Effector memory CD4-positive, alpha-beta T cell (primary cell): Measurements from ENCODE around the gene IL36RN.
"Not testable (repeated sequence)": the region's sequence is repeated elsewhere in the genome, so short reads cannot be mapped to it uniquely, and the experiment has no call there.

ENCODE experiments used
- DNase-seq, 3 donors: peaks; one replicate each; pipeline ENCODE4 v3.0.0-alpha.2; 2020
- H3K27ac ChIP-seq: 2 replicates; pipeline ENCODE4 v1.7.0; 2013; ENCODE audit warnings: mild to moderate bottlenecking, low read length, moderate library complexity; ENCODE audit not compliant: insufficient read depth, poor library complexity, severe bottlenecking
- H3K27me3 ChIP-seq: replicated peaks from 2 replicates; pipeline ENCODE4 v1.7.0; 2013; ENCODE audit warnings: mild to moderate bottlenecking, low read length; ENCODE audit not compliant: insufficient read depth, control insufficient read depth, poor library complexity, severe bottlenecking
- H3K36me3 ChIP-seq: 2 replicates; pipeline ENCODE4 v1.7.0; 2013; ENCODE audit warnings: mild to moderate bottlenecking, low read length, moderate library complexity; ENCODE audit not compliant: control insufficient read depth, insufficient read depth
- H3K4me1 ChIP-seq: 2 replicates; pipeline ENCODE4 v1.7.0; 2013; ENCODE audit warnings: low read length, mild to moderate bottlenecking; ENCODE audit not compliant: control insufficient read depth, insufficient read depth, poor library complexity, severe bottlenecking
- H3K4me3 ChIP-seq: 2 replicates; pipeline ENCODE4 v1.7.0; 2013; ENCODE audit warnings: low read length, low read depth, mild to moderate bottlenecking; ENCODE audit not compliant: insufficient read depth, poor library complexity, severe bottlenecking
- H3K9me3 ChIP-seq: 2 replicates; pipeline ENCODE4 v1.7.0; 2013; ENCODE audit warnings: mild to moderate bottlenecking, low read length, moderate library complexity; ENCODE audit not compliant: control insufficient read depth

Gene IL36RN

DNA sequence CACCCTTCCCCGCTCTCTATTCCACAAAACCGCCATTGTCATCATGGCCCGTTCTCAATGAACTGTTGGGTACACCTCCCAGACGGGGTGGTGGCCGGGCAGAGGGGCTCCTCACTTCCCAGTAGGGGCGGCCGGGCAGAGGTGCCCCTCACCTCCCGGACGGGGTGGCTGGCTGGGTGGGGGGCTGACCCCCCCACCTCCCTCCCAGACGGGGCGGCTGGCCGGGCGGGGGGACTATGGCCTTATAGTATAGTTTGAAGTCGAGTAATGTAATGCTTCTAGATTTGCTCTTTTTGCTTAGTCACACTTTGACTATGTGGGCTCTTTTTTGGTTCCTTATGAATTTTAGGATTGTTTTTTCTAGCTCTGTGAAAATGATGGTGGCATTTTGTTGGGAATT is 37.3 kb downstream of the IL36RN start:
- not testable (repeated sequence) for H3K4me1 ChIP-seq, H3K4me3 ChIP-seq, H3K27ac ChIP-seq, H3K9me3 ChIP-seq, H3K27me3 ChIP-seq, DNase-seq, H3K36me3 ChIP-seq

DNA sequence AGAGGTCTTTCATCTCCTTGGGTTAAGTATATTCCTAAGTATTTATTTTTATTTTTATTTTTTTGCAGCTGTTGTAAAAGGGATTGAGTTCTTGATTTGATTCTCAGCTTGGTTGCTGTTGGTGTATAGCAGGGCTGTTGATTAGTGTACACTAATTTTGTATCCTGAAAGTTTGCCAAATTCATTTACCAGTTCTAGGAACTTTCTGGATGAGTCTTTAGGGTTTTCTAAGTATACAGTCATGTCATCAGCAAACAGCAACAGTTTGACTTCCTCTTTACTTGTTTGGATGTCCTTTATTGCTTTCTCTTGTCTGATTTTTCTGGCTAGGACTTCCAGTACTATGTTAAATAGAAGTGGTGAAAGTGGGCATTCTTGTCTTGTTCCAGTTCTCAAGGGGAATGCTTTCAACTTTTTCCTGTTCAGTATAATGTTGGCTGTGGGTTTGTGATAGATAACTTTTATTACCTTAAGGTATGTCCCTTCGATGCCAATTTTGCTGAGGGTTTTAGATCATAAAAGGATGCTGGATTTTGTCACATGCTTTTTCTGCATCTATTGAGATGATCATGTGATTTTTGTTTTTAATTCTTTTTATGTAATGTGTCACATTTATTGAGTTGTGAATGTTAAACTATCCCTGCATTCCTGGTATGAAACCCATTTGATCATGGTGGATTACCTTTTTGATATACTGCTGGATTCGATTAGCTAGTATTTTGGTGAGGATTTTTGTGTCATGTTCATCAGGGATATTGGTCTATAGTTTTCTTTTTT is 38.0 kb downstream of the IL36RN start:
- H3K27me3 ChIP-seq, H3K27ac ChIP-seq, H3K4me3 ChIP-seq, H3K9me3 ChIP-seq, H3K36me3 ChIP-seq, H3K4me1 ChIP-seq, DNase-seq: not testable (repeated sequence)

DNA sequence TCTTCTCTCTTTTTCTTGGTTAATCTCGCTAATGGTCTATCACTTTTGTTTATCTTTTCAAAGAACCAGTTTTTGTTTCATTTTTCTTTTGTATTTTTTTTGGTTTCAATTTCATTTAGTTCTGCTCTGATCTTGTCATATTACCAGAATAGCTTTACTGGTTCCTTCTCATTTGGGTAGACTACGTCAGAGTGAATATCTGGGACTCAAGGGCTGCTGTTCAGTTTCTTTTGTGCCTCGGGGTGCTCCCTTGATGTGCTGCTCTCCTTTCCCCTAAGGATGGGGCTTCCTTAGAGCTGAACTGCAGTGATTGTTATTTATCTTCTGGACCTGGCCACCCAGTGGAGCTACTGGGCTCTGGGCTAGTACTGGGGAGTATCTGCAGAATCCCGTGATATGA is 39.0 kb downstream of the IL36RN start:
- Histone ChIP-seq H3K27ac (no peak overlapping the region), H3K27me3 (no peaks in the 10 kb centered on the region), H3K4me1 (no peaks in the 10 kb centered on the region), H3K4me3 (no peak overlapping the region), H3K9me3 (no peaks in the 10 kb centered on the region), H3K36me3 (no peaks in the 10 kb centered on the region)
- no peak for DNase-seq

DNA sequence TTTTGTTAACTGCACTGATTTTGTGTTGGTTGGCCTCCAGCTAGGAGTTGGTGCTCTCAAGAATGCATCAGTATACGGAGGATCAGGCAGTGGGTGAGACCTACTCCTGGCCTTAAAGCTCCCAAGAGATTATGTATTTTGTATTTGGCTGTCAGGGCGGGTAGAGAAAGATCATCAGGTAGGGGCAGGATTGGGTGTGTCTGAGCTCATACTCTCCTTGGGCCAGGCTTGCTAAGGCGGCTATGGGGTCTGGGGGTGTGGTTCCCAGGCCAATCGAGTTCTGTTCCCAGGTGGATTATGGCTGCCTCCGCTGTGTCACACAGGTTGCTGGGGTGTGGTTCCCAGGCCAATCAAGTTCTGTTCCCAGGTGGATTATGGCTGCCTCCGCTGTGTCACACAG is 39.5 kb downstream of the IL36RN start:
- H3K9me3 ChIP-seq: no peaks in the 10 kb centered on the region
- DNase-seq: no peak
- no peak overlapping the region for H3K27ac ChIP-seq
- H3K4me1 ChIP-seq: no peaks in the 10 kb centered on the region
- H3K27me3 ChIP-seq: no peaks in the 10 kb centered on the region
- H3K36me3 ChIP-seq: no peaks in the 10 kb centered on the region
- no peak overlapping the region for H3K4me3 ChIP-seq

DNA sequence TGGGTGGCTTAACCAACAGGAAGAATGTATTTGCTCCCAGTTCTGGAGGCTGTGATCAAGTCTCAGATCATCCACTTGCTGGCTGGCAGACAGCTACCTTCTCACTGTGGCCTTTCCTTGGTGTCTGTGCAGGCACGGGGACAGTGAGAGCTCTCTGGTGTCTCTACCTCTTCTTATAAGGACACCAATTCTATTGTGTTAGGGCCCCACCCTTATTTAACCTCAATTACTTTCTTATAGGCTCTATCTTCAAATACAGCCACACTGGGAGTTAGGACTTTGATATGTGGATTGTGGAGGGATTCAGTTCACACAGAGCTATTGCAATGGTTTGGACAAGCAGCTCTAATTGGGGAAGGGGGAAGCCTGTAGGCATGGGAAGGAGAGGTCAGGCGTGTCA is 43.1 kb downstream of the IL36RN start:
- H3K27ac ChIP-seq: no peak overlapping the region
- H3K27me3 ChIP-seq: no peaks in the 10 kb centered on the region
- no peak overlapping the region for H3K4me3 ChIP-seq
- H3K9me3 ChIP-seq: no peaks in the 10 kb centered on the region
- DNase-seq: no peak
- H3K36me3 ChIP-seq: no peaks in the 10 kb centered on the region
- H3K4me1 ChIP-seq: no peaks in the 10 kb centered on the region

DNA sequence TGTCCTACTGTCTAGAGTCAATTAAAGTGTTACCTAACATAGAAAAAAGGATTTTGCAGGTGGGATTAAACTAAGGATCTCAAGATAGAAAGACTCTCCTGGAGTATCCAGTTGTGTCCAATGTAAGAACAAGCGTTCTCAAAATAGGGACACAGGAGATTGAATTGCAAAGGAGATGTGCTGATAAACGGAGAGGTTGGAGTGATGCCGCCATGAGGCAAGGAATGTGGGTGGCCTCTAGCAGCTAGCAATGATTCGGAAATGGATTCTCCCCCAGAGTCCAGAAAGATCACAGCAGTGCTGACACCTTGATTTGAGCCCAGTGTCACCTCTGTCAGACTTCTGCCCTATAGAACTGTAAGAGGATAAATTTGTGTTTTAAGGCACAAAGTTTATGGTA is 44.3 kb downstream of the IL36RN start:
- no peak overlapping the region for H3K27ac ChIP-seq
- no peak for DNase-seq
- no peaks in the 10 kb centered on the region for H3K4me1 ChIP-seq
- H3K9me3 ChIP-seq: no peaks in the 10 kb centered on the region
- H3K36me3 ChIP-seq: no peaks in the 10 kb centered on the region
- H3K4me3 ChIP-seq: no peak overlapping the region
- no peaks in the 10 kb centered on the region for H3K27me3 ChIP-seq

DNA sequence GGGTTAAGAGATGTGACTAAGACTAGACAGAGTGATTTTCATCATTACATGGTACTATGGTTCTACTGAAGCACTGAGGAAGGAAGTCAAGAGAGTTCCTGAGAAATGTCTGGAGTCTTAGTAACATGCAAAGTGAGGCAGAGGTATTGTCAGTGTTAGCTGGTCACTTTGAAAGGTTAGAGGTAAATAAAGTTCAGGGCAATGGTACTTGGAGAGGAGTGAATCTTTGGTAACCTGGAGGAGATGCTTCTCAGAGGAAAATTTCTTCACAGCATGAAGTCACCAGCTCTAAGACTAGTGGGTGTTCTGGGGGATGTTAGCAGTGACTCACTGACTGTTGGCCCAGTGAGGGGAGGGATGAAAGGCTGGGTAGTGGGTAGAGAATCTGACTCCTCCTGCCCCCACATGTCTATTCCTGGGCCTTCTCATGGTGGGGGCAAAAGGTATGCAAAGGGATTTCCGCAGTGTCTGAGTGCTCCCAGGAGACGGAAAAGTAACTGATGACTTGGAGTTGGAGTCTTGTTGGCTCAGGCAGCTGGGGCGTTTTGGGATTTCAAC is 45.1 kb downstream of the IL36RN start:
- Histone ChIP-seq H3K4me1 (no peaks in the 10 kb centered on the region), H3K4me3 (no peak overlapping the region), H3K36me3 (no peaks in the 10 kb centered on the region), H3K27ac (no peak overlapping the region), H3K9me3 (no peaks in the 10 kb centered on the region), H3K27me3 (no peaks in the 10 kb centered on the region)
- no peak for DNase-seq

DNA sequence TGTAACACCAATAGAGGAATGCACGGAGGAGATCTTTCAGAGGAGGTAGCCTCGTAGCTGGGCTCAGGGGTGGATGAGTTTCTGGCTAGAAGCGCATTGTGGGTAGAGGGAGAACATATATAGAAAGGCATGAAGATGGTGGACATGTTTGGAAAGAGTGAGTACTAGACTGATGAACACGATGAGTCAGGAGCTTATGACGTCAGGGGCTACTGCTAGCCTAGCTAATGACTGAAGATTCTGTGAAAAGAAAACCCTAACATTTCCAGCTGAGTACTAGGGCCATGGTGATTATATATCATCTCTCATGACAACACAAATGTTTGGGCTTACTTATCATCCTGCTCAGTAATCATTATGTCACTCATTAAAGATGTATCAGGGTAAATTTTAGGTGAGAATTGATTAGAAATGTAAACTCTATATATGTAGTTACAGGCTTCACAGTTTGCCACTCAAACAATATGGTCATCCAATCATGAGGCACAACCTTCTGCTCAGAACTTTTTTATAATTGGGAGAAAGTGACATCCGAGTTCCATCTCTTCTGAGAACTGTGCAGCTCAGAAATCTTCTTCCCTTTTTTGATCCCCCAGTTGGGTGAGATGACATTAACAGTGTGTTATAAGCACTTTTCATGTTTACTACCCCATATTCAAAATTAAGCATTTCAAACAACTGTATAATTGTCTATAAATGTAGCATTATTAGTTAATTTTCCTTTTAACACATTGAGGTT is 46.2 kb downstream of the IL36RN start:
- Histone ChIP-seq H3K36me3 (no peaks in the 10 kb centered on the region), H3K4me1 (no peaks in the 10 kb centered on the region), H3K4me3 (no peak overlapping the region), H3K9me3 (no peaks in the 10 kb centered on the region), H3K27me3 (no peaks in the 10 kb centered on the region), H3K27ac (no peak overlapping the region)
- no peak for DNase-seq

DNA sequence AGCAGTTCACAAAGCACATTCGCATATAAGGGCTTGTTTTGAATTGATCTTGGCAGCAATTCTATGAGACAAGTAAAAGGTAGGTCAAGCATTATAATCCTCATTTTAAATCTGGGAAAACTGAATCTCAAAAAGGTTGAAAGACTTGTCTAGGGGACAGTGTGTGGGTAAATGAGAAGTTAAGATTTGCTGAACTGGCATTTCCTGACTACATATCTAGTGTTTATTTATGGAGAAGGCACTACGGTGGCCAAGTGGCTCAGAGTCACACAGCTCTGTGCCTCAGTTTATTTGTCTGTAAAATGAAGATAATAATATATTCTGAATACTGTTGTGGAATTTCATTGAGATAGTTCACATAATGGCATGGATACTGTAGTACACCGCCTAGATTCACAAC is 52.1 kb downstream of the IL36RN start:
- Histone ChIP-seq H3K4me3 (no peak overlapping the region), H3K9me3 (no peaks in the 10 kb centered on the region), H3K4me1 (peaks cover 9% of the 10 kb centered on the region), H3K36me3 (no peaks in the 10 kb centered on the region), H3K27me3 (no peaks in the 10 kb centered on the region), H3K27ac (no peak overlapping the region)
- no peak for DNase-seq

DNA sequence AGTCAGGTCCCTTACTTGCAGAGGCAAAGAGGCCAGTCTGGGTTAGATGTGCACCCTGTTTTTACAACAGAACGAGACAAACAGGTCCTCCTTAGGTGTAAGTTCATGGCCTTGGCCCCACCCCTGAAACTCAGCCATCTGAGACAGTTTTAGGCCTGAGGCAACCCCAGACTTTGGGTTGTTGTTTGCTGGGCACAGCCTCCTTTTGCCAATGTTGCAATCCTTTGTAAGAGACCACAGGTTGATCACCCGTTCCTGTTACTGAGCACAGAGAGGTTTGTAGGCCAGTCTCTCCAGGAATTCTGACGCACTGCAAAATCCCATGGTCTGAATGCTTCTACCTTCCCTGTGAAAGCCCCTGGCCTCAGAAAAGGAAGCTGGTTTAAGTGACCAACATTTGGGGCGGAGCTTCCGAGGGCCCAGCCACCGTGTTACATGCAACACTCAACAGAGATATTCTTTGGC is 52.9 kb downstream of the IL36RN start:
- Histone ChIP-seq H3K9me3 (no peaks in the 10 kb centered on the region), H3K27me3 (no peaks in the 10 kb centered on the region), H3K4me1 (peaks cover 16% of the 10 kb centered on the region), H3K27ac (no peak overlapping the region), H3K4me3 (no peak overlapping the region), H3K36me3 (no peaks in the 10 kb centered on the region)
- no peak for DNase-seq
